Right kidney (tissue), 9 donors: ENCODE results near the gene ACTRT1.

ENCODE experiments used
- DNase-seq: peaks from one replicate; pipeline ENCODE4 v3.0.0-alpha.2; 2016
- long read RNA-seq, 8 donors: transcript quantifications; one replicate each; lab custom pipeline, GENCODE V29; 2026

ACTRT1 gene
- long read RNA-seq, donor 1: 0 reads
- long read RNA-seq, donor 2: 0 reads
- long read RNA-seq, donor 3: 0 reads
- long read RNA-seq, donor 4: 0 reads
- long read RNA-seq, donor 5: 0 reads
- long read RNA-seq, donor 6: 0 reads
- long read RNA-seq, donor 7: 0 reads
- long read RNA-seq, donor 8: 0 reads

DNA sequence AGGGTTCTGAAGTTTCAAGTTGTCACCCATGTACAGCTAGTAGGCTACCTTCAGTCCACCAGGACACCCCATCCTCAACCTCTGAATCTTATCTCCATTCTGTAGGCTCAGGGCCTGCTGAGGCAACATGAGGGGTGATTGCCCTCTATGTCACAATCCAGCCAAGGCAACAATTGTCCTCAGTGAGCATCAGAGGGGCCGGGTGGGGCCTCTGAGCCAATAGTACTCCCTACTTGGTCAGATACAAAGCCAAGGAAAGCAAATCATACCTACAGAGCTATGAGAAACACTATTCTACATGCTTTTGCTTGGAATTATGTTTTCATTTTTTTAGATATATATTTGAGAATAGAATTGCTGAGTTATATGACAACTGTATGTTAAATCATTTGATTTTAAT is at the start of gene ACTRT1:
Gene ACTRT1, minus strand, starts transcription at position 101 of the 400 bp plus-strand sequence. CDS start 197 bp downstream, outside the sequence.
- DNase-seq: no peak

- DNase-seq: no peak
Measured at GRCh38 chrX:128078545-128078944, 26.3 kb upstream of the ACTRT1 start.

DNA sequence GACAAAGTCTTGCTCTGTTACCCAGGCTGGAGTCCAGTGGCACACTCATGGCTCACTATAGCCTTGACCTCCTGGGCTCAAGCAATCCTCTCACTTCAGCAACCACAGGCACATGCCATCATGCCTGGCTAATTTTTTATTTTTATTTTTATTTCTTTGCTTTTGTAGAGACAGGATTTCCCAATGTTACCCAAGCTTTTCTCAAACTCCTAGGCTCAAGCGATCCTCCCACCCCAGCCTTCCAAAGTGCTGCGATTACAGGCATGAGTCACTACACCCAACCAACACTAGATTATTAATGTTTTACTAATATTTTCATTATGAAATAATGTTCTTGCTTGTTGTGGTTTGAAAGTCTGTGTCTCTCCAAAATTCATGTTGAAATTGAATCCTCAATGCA is 5.2 kb upstream of the ACTRT1 start:
- DNase-seq: no peak

GRCh38 chrX:128051526-128051925 is 677 bp downstream of the ACTRT1 start:
- DNase-seq: no peak

GRCh38 chrX:128035318-128035717 is 16.9 kb downstream of the ACTRT1 start:
- no peak for DNase-seq

- DNase-seq: no peak
Measured at GRCh38 chrX:128021566-128021965, 30.6 kb downstream of the ACTRT1 start.

GRCh38 chrX:128020701-128021100 is 31.5 kb downstream of the ACTRT1 start:
- DNase-seq: no peak

- DNase-seq: no peak
Measured at GRCh38 chrX:128019218-128019617, 33.0 kb downstream of the ACTRT1 start.

GRCh38 chrX:128012015-128012414 is 40.2 kb downstream of the ACTRT1 start:
- no peak for DNase-seq

- DNase-seq: no peak
Measured at GRCh38 chrX:128007882-128008281, 44.3 kb downstream of the ACTRT1 start.
